PC-9 (cell line): ENCODE results near the gene GPR78.

ENCODE experiments used
- CTCF ChIP-seq: fragments of 200-600 bp; sonication (generic); conservative IDR thresholded peaks from 2 replicates; pipeline ENCODE4 v1.6.1; 2017; ENCODE audit warnings: mixed run types, antibody characterized with exemption, mild to moderate bottlenecking, moderate library complexity
- EZH2 ChIP-seq: fragments of 200-600 bp; sonication (generic); IDR thresholded peaks from 2 replicates; pipeline ENCODE4 v1.8.0; 2017; ENCODE audit warnings: antibody characterized with exemption, low read depth

- no peak for TF ChIP-seq CTCF
- TF ChIP-seq EZH2, result no peak
Measured at GRCh38 chr4:8575457-8575856, 4.7 kb upstream of the GPR78 start.
